Nucleus accumbens (tissue), 56 donors: ENCODE measurements around the gene TBX19.

ENCODE experiments used
- DNase-seq, 56 donors: peaks; one replicate each; lab custom pipeline; 2025; lab: John Stamatoyannopoulos, UW

The TBX19 gene

DNA sequence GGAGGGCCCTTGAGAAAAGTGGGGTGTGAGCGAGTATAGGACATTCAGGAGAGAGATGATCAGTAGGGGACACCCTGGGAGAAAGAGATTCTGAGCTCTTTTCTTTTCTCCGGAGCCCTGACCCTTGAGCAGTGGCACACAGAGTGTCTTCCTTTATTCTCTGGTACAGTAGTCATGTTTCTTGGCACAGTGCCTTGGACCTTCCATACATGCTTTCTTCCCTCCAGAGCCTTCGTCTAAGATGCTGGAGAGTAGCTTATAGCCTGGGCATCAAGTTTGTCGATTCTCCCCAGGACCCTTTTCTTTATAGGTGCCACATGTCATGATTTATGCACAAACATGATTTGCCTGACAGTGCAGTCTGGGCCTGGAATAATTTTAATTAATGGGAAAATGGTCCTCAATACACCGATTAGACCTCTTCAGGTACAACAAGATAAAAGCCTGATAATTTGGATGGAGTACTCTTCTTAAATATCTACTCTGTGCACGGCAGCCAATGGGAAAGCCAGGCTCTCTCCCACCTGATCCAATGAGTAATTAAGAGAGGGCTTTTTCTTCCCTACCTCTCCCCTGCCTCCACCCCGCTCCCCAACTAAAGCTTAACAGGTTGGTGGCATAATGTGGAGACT, at the start of gene TBX19:
Gene TBX19 (plus strand): TSS at position 582 of the 632 bp plus-strand sequence. CDS start 214 bp downstream, outside the sequence.
- no peak for DNase-seq

DNA sequence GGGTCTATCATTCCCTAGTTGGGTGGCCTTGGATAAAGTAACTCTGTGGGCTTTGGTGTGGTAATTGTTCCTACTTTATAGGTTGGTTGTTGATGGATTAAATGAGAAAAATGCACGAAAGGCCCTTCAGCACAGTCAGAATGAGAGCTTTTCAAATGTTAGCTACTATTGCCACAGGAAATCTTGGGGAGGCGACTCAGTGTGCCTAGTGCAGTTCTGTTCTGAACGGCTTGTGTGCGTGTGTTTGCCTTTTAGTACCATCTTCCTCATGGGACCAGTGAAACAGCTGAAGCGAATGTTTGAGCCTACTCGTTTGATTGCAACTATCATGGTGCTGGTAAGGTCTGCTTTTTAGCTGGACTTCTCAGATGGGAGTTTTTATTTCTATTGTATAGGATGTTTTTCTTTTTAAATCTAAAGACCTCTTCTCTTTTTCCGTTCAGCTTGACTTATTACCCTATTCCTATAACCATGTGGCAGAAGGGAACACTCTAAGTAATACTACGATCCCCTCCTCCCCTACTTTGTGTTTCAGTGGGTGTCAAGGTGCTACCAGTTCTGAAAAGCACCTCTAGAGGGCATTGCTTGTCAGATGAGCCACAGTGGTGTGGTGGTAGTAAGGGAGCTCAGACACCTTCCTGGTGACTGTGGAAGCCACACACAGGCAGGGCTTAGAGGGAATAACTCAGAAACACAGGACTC, 45.7 kb upstream of the TBX19 start:
- peak in 3 of 56 donors; percentile 4 to 21 (median 14) for DNase-seq

GRCh38 chr1:168235548-168235885, 45.2 kb upstream of the TBX19 start:
- no peak for DNase-seq

GRCh38 chr1:168235937-168236336, 44.7 kb upstream of the TBX19 start:
- no peak for DNase-seq

DNA sequence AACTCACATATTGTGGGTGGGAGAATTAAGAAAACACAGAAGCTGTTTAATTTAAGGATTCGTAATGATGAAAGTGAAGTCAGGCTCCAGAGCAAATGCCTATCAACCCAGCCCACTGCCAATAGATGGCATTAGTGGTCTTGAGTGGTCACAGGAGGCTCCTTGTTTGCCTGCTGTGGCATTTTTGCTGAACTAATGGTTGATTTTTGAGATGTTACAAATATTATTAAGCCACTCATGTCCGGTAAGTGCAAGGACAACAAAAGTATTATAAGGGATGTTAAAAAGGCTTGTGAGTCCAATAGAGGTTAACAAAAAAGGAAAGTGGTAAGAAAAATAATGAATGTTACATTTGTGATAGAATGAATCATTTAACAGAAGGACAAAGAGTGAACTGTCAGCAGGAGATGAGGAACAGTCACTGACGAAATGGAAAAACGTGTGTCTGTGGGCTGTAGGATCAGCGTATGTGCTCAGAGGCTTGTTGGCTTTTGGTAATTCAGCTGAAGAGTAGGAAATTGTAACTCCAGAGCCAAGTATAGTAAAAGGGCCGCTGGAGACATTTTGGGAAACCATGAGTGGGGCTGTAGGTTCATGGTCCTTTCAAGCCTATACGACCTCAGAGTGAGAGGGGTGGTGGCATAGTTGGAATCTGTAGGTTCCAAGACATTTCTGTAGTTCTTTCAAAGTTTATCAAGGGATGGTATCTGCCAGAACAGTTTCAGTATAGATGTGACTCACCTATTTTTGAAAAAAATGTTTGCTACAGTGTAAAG, 43.7 kb upstream of the TBX19 start:
- peak in 17 of 56 donors; percentile 6 to 53 (median 25) for DNase-seq

GRCh38 chr1:168243198-168243597, 37.5 kb upstream of the TBX19 start:
- no peak for DNase-seq

- no peak for DNase-seq
Measured at GRCh38 chr1:168243636-168244212, 37.0 kb upstream of the TBX19 start.

GRCh38 chr1:168245042-168245441, 35.6 kb upstream of the TBX19 start:
- DNase-seq, result no peak

DNA sequence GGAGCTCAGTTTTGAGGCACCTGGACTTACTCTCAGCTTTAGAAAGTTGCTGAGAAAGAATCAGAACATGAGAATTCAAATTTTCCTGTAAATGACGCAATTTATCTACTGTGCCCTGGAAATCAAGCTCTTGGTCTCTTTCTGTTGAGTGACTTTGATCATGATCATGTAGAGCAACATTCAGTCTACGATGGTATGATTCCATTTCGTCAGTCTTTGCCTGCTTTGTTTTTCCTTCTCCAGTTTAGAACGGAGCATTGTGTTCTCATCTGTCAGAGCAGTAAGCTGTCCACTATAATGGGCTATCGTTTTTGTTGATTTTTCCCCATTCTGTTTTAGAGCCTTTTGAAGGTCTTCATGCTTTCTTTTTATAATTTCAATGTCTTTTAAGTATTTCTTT, 34.2 kb upstream of the TBX19 start:
- peak in 2 of 56 donors; percentile 14 to 19 for DNase-seq

- no peak for DNase-seq
Measured at GRCh38 chr1:168252204-168252733, 28.4 kb upstream of the TBX19 start.

- no peak for DNase-seq
Measured at GRCh38 chr1:168256164-168256563, 24.5 kb upstream of the TBX19 start.

- no peak for DNase-seq
Measured at GRCh38 chr1:168257397-168257796, 23.3 kb upstream of the TBX19 start.

DNA sequence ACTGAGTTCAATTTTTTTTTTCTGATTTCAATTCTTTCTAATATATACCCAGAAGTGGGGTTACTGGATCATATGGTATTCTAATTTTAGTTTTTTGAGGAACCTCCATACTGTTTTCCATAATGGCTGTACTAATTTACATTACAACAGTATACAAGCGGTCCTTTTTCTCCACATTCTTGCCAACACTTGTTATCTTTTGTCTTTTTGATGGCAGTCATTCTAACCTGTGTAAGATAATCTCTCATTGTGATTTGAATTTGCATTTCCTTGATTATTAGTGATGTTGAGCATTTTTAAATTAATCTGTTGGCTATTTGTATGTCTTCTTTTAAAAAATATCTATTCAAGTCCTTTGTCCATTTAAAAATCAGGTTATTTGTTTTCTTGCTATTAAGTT, 21.1 kb upstream of the TBX19 start:
- no peak for DNase-seq

DNA sequence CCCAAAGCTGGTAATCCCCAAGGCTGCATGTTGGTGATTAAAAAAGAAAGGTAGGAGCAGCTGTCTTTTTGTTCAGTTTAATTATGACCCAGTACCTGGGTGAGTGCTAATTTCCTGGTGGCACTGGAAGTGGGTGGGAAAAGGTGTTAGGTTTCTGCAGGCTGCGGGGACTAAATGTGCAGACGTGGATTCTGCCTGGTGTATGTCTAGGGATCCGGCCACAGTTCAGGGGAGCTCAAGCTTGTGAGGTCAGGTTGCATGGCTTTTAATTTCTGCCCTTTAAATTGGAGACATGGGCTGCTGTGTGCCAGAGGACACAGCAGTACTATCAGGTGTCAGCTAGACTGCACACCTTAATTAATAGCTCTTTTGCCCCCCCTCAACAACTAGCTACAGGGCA, 20.3 kb upstream of the TBX19 start:
- DNase-seq, result no peak

DNA sequence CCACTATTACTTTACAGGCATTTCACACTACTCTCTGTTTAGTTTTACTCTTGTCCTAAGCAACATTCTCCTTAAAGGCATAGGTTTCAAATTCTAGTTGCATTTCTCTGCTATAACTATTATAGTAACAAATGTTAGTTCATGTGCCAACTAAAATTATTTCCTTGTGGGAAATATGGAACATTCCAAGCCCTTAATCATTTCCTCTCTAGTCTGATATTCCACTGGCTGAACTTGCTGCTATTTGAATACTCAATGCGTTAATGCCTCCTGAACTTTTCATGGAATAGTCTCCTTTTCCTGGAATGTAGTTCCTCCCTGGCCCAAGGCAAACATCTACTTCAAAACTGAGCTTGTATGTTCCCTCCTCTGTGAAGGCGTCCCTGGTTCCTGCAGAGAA, 19.3 kb upstream of the TBX19 start:
- no peak for DNase-seq

DNA sequence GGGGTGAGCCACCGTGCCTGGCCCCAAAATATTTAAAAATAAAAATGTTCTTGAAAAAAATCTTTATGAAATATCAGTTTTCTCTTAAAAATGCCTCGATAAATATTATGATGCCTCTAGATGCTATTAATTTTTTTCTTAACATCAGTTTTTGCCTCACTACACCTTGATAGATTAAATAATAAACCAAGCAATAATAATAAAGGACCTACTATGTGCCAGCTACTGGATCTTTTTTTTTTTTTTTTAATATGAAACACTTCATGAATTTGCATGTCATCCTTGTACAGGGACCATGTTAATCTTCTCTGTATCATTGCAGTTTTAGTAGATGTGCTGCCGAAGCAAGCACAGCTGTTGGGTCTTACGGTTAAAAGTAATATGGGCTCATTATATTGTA, 17.5 kb upstream of the TBX19 start:
- DNase-seq, result no peak

DNA sequence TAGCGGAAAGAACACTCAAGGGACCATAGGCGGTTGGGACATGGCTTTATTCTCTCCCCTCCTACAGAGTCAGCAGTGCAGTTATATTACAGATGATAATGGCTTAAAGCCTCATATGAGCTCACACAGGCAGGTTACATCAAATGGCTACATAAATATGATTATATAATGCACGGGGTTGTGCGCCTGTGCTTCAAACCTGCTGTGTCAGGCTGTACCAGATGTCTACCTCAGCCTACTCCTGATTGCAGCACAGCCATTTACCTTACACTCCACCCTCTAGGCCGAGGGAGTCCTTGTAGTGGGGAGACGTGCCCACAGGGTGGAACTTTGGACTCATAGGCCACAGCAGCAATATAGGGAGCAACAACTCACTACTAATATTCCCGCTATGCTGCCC, 16.4 kb upstream of the TBX19 start:
- DNase-seq, result no peak

- DNase-seq, result no peak
Measured at GRCh38 chr1:168265596-168265995, 15.1 kb upstream of the TBX19 start.

- no peak for DNase-seq
Measured at GRCh38 chr1:168266644-168267186, 14.0 kb upstream of the TBX19 start.

- no peak for DNase-seq
Measured at GRCh38 chr1:168271636-168272035, 9.0 kb upstream of the TBX19 start.

DNA sequence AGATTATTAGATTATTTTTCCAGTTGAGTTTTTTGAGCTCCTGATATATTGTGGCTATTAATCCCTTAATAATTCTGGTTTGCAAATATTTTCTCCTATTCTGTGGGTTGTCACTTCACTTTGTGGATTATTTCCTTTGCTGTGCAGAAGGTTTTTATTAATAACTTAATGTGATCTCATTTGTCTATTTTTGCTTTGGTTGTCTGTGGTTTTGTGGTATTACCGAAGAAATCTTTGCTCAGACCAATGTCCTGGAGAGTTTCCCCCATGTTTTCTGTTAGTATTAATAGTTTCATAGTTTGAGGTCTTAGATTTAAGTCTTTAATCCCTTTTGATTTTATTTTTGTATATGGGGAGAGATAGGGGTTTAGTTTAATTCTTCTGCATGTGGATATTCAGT, 7.1 kb upstream of the TBX19 start:
- no peak for DNase-seq
